Measurements from ENCODE around the gene SFXN3.

Gene SFXN3

GRCh38 chr10:101075775-101076174 lies 44.7 kb downstream of the SFXN3 start:
- no peak for DNase-seq (ENCODE audit: low read depth)

DNA sequence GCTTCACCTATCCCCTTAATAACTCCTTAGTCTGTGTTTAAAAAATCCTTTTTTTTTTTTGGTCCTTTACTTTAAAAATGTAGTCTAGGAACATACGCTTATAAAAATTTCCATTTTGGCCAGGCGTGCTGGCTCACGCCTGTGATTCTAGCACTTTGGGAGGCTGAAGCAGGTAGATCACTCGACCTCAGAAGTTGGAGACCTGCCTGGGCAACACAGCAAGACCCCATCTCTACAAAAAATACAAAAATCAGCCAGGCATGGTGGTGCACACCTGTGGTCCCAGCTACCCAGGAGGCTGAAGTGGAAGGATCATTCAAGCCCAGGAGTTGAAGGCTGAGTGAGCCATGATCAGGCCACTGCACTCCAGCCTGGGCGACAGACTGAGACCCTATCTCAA lies 45.6 kb downstream of the SFXN3 start:
- no peak for DNase-seq (ENCODE audit: low read depth)

GRCh38 chr10:101079874-101080273 lies 48.8 kb downstream of the SFXN3 start:
- DNase-seq (ENCODE audit: low read depth) = no peak

- no peak for DNase-seq (ENCODE audit: low read depth)
These were observed 50.2 kb downstream of the SFXN3 start for GRCh38 chr10:101080933-101081931.

DNA sequence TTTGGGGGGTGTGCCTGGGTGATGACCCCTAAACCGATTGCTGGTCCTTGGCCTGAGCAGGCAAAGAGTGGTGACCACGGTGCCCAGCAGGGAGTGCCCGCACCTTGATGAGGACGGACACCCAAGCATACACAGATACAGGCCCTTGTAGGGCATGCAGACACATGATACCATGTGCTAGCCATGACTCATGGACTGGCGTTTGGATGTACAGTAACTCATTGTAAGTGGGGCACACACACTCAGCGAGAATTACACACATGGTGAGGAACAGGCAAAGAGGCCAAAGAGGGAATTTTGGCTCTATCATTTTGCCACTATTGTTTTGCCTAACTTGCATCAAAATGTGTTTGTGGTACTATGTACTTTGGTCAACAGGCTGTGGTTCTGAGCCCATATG lies 54.8 kb downstream of the SFXN3 start:
- no peak for DNase-seq (ENCODE audit: low read depth)

DNA sequence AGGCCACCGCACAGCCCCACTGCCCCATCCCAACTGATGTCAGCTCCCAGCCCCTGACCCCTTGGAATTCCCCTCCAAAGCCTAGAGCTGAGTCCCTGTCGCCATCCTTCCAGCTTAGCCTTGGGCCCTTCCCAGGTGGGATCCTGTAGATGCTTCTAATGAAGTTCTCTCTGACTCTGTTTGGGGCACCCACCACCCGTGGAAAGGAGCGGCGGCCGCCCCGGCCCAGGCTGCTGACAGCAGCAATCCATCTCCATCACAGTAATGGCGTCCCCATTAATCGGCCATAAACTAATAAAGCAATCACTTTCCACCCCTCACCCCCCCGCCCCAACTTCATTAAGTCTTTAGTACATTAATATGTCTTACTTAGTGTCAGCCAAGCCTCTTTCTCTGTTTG lies 56.3 kb downstream of the SFXN3 start:
- no peak for DNase-seq (ENCODE audit: low read depth)

DNA sequence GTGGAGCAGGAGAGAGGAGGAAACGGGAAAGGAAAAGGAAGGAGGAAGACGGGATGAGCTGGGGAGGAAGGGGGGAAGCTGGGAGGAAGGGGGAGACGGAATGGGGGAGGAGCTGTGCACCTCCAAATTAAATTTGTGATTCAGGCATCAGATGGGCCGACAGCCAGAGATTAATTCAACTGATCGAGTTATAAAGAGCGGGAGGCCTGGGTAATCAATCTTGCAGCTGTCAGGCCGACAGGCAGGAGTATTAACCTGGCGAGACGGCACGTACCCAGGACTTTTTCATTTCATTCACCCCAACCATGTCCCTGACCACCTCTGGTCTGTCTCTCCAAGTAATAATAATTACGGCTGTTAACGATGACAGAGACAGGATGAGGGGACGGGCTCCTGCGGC lies 56.9 kb downstream of the SFXN3 start:
- no peak for DNase-seq (ENCODE audit: low read depth)

DNA sequence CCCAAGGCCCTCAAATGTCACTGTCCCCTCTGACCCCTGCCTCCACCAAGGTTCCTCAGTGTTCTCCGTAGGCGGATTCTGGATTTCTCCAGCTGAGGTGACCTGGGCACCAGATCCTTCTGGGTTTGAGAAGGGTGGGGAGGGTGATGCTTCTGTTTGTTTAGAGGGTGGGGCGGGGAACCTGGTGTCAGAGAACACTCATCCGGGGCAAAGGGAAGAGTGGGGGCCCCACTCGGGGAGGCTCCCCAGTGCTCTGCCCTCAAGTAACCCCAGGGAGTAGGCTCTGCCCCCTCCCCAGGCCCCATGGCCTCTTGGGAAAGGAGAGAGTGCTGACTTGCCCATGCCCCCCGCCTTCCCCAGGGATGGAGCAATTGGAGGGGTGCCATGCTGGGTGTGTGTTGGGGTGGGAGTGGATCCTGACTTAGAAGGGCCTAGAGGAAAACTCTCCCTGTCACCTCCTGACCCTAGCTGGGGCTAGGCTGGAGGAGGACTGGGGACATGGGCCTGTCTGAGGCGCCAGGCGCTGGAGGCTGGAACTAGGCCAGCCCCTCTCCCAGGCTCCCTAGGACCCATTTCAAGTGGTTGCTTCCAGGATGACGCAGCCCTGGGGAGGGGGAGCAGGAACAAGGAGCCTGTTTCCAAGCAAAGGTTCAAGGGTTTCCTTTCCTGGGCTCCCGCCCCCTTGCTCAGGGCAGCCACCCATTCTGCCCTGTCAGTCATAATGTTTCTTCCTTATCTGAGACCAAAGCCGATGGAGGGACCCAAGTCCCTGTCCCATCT lies 58.7 kb downstream of the SFXN3 start:
- DNase-seq (ENCODE audit: low read depth) = no peak

DNA sequence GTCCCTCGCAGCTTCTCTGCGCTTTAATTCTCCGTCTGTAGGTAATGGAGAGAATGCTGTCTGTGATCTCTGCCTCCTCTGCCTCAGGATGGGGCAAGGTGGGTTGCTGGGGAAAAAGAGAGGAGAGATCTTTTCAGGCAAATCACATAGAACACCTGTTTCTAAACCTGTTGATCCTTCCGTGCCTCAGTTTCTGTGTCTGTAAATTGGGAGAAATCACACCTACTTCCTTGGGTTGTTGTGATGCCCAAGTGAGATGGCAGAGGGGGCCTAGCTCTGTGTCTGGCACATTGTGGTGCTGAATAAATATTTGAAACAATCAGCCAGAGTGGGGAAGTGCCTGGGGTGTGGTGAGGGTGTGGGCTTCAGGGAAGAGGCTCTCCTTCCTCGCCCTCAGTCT lies 59.6 kb downstream of the SFXN3 start:
- no peak for DNase-seq (ENCODE audit: low read depth)

All from HS-27A (cell line).